HepG2 (cell line): ENCODE results near the gene KANSL1. TPM values are rescaled to one million over a fixed set of nuclear protein-coding genes. Genes with fewer than 3 reads are reported as not detected.

Experiments
- ATAC-seq: fragments of 200-7000 bp; cut with Tn5 transposase; 3 replicates; pipeline ENCODE4 v1.9.1; 2020; ENCODE audit warnings: mild to moderate bottlenecking, moderate library complexity
- BruUV-seq: library from RNA; stranded (reverse); fragments of 400-500 nt; replicated peaks from 2 replicates; lab custom pipeline; 2021; lab: Mats Ljungman, UMichigan
- CTCF ChIA-PET: fragments of 300-600 bp; formaldehyde crosslinking; extraction: SDS; loops from one replicate; lab custom pipeline; 2021; ENCODE audit warnings: low total read pairs, inconsistent platforms, low intra/inter-chr PET ratio; lab: Yijun Ruan, JAX
- POLR2A ChIA-PET: fragments of 350-600 bp; sonication (Branson Sonifier 250); formaldehyde crosslinking; loops from one replicate; lab custom pipeline; 2020; ENCODE audit warnings: antibody characterized with exemption, inconsistent platforms; lab: Yijun Ruan, JAX
- DNase-seq: peaks from one replicate; pipeline ENCODE4 v3.0.0-alpha.2; 2015; ENCODE audit warnings: low spot score
- FAIRE-seq: peaks from 3 replicates; lab custom pipeline; 2011; peaks lifted over from hg19 to GRCh38; lab: Jason Lieb, UNC
- H2AFZ ChIP-seq: one replicate; pipeline ENCODE4 v1.6.1; 2011; ENCODE audit warnings: low read length, inconsistent platforms
- H3K27ac ChIP-seq: fragments of 300-600 bp; 3 replicates; pipeline ENCODE4 v1.8.0; 2011; ENCODE audit warnings: mixed run types, mild to moderate bottlenecking, mixed read lengths, low read length, inconsistent platforms; ENCODE audit not compliant: insufficient read depth; ENCODE audit errors: extremely low read length
- H3K27me3 ChIP-seq, 2 experiments: fragments of 200-600 bp in 1 of 2; 2 replicates in 1 of 2; 3 replicates in 1 of 2; pipeline versions ENCODE4 v1.6.0 to v1.8.0; 2011; ENCODE audit warnings: low read length in 2 of 2, mild to moderate bottlenecking in 2 of 2, moderate library complexity in 2 of 2, inconsistent platforms in 1 of 2; ENCODE audit not compliant: insufficient read depth in 2 of 2, control insufficient read depth in 1 of 2
- H3K36me3 ChIP-seq, 2 experiments: fragments of 200-600 bp in 1 of 2; replicated peaks in 1 of 2; 2 replicates in 1 of 2; 3 replicates in 1 of 2; pipeline versions ENCODE4 v1.5.1 to v1.8.0; 2011; ENCODE audit warnings: low read length in 2 of 2, inconsistent platforms in 1 of 2; ENCODE audit not compliant: insufficient read depth in 2 of 2, control insufficient read depth in 1 of 2
- H3K4me1 ChIP-seq: 2 replicates; pipeline ENCODE4 v1.5.1; 2012; ENCODE audit warnings: low read length, inconsistent platforms; ENCODE audit not compliant: insufficient read depth
- H3K4me2 ChIP-seq: 2 replicates; pipeline ENCODE4 v1.6.0; 2011; ENCODE audit warnings: low read depth, low read length, inconsistent platforms
- H3K4me3 ChIP-seq, 3 experiments: fragments of 200-600 bp in 1 of 3; sonication (generic), shearing (Covaris generic) in 1 of 3; replicated peaks in 1 of 3; 2 replicates each; pipeline ENCODE4 v1.5.1; 2011 to 2016; ENCODE audit warnings: low read length in 3 of 3, inconsistent platforms in 2 of 3, low read depth in 2 of 3, mild to moderate bottlenecking in 2 of 3, control low read depth in 1 of 3, mixed read lengths in 1 of 3; ENCODE audit not compliant: insufficient read depth in 1 of 3
- H3K79me2 ChIP-seq: one replicate; pipeline ENCODE4 v1.6.1; 2011; ENCODE audit warnings: low read length, inconsistent platforms; ENCODE audit not compliant: insufficient read depth
- H3K9ac ChIP-seq: 2 replicates; pipeline ENCODE4 v1.6.0; 2011; ENCODE audit warnings: mild to moderate bottlenecking, low read depth, low read length, inconsistent platforms; ENCODE audit not compliant: insufficient read depth
- H3K9me3 ChIP-seq: 2 replicates; pipeline ENCODE4 v1.5.1; 2012; ENCODE audit warnings: mild to moderate bottlenecking, low read length
- H4K20me1 ChIP-seq: 2 replicates; pipeline ENCODE4 v1.6.0; 2011; ENCODE audit warnings: inconsistent platforms, mild to moderate bottlenecking, low read length, moderate library complexity; ENCODE audit not compliant: insufficient read depth
- CBX2 ChIP-seq, 2 experiments: fragments of 200-600 bp in 1 of 2; sonication (generic); formaldehyde crosslinking in 1 of 2; IDR thresholded peaks; 2 replicates each; pipeline versions ENCODE4 v1.7.0 to v1.8.1; 2018 to 2022; ENCODE audit warnings: low read depth in 2 of 2, low read length in 1 of 2, mild to moderate bottlenecking in 1 of 2, missing genetic modification reagents in 1 of 2
- CC2D1A ChIP-seq: sonication (generic); formaldehyde crosslinking; IDR thresholded peaks from 2 replicates; pipeline ENCODE4 v1.8.1; 2023; ENCODE audit warnings: mild to moderate bottlenecking, missing genetic modification reagents
- CHD2 ChIP-seq: IDR thresholded peaks from 2 replicates; pipeline ENCODE4 v1.6.1; 2011; ENCODE audit warnings: low read depth, low read length, improper control_type of control experiment
- FOXK2 ChIP-seq: fragments of 450-650 bp; IDR thresholded peaks from 2 replicates; pipeline ENCODE4 v1.6.1; 2016
- GMEB2 ChIP-seq: IDR thresholded peaks from 2 replicates; pipeline ENCODE4 v1.6.1; 2016; ENCODE audit warnings: missing biosample characterization, missing genetic modification reagents, low read depth
- HIVEP1 ChIP-seq: sonication (generic); formaldehyde crosslinking; IDR thresholded peaks from 2 replicates; pipeline ENCODE4 v1.4.0; 2020; ENCODE audit warnings: mild to moderate bottlenecking, missing genetic modification reagents
- MNT ChIP-seq: fragments of 450-650 bp; IDR thresholded peaks from 2 replicates; pipeline ENCODE4 v1.6.1; 2016
- MTF1 ChIP-seq: sonication (generic); formaldehyde crosslinking; IDR thresholded peaks from 2 replicates; pipeline ENCODE4 v1.5.0; 2020; ENCODE audit warnings: missing genetic modification reagents
- NAIF1 ChIP-seq: sonication (generic); formaldehyde crosslinking; IDR thresholded peaks from 2 replicates; pipeline ENCODE4 v1.5.0; 2020; ENCODE audit warnings: mild to moderate bottlenecking, missing genetic modification reagents, borderline replicate concordance
- NCOR1 ChIP-seq: fragments of 200-600 bp; sonication (generic); IDR thresholded peaks from 2 replicates; pipeline ENCODE4 v1.7.0; 2017; ENCODE audit warnings: antibody characterized with exemption, low read length, borderline replicate concordance
- NR3C1 ChIP-seq: sonication (generic); formaldehyde crosslinking; IDR thresholded peaks from 2 replicates; pipeline ENCODE4 v1.4.0; 2020; ENCODE audit warnings: missing genetic modification reagents
- POGZ ChIP-seq: sonication (generic); formaldehyde crosslinking; IDR thresholded peaks from 2 replicates; pipeline ENCODE4 v1.4.0; 2020; ENCODE audit warnings: mild to moderate bottlenecking, missing genetic modification reagents
- YY1 ChIP-seq: IDR thresholded peaks from 2 replicates; pipeline ENCODE4 v1.6.1; 2011; ENCODE audit warnings: low read length, low read depth, moderate library complexity, mild to moderate bottlenecking; ENCODE audit not compliant: insufficient read depth, insufficient replicate concordance
- ZC3H13 ChIP-seq: sonication (generic); formaldehyde crosslinking; IDR thresholded peaks from 2 replicates; pipeline ENCODE4 v1.8.1; 2023; ENCODE audit warnings: mild to moderate bottlenecking, missing genetic modification reagents, moderate library complexity
- ZEB1 ChIP-seq: IDR thresholded peaks from 2 replicates; pipeline ENCODE4 v1.6.1; 2012; ENCODE audit warnings: mild to moderate bottlenecking, low read depth, inconsistent platforms; ENCODE audit not compliant: insufficient replicate concordance
- ZFP36L2 ChIP-seq: sonication (generic); formaldehyde crosslinking; IDR thresholded peaks from 2 replicates; pipeline ENCODE4 v1.4.0; 2020; ENCODE audit warnings: missing genetic modification reagents
- ZNF547 ChIP-seq: sonication (generic); formaldehyde crosslinking; IDR thresholded peaks from 2 replicates; pipeline ENCODE4 v1.5.1; 2020; ENCODE audit warnings: mild to moderate bottlenecking, missing genetic modification reagents
- ZSCAN31 ChIP-seq: sonication (generic); formaldehyde crosslinking; IDR thresholded peaks from 2 replicates; pipeline ENCODE4 v1.5.0; 2020; ENCODE audit warnings: low read depth, mild to moderate bottlenecking, missing genetic modification reagents
- WGBS: methylation state at CpG from one replicate; pipeline ENCODE4 v1.1.6; 2017; ENCODE audit warnings: low lambda C conversion rate; 5-methylcytosine and 5-hydroxymethylcytosine counted together
- in situ Hi-C: cut with HindIII; loops from 2 replicates; pipeline ENCODE4 v1.10.0; 2017; ENCODE audit warnings: low pct_unique_long_range_greater_than_20kb; ENCODE audit not compliant: extremely low pct_ligation_motif_present
- intact Hi-C: fragments of 100-400 bp; cut with micrococcal nuclease; formaldehyde crosslinking; loops from one replicate; pipeline ENCODE4 v1.10.0; 2022; ENCODE audit not compliant: unreplicated experiment
- polyA plus RNA-seq, 8 experiments: library from polyadenylated mRNA; depleted of rRNA in 3 of 8; stranded (reverse) in 7 of 8; unstranded in 1 of 8; fragments of >200 nt; fragmentation: Illumina TruSeq in 4 of 8; extraction: Trizol in 4 of 8; gene quantifications; 2 replicates each; pipeline versions ENCODE4 v1.2.1 to v1.2.3, GENCODE V29; 2011 to 2016; ENCODE audit warnings: low read depth in 4 of 8, missing spikeins in 1 of 8, mixed read lengths in 1 of 8; ENCODE audit not compliant: insufficient read depth in 1 of 8
- total RNA-seq, 5 experiments: library from RNA; depleted of rRNA; stranded (reverse); fragments of >200 nt; fragmentation: Illumina TruSeq; extraction: Trizol; gene quantifications; 2 replicates each; pipeline ENCODE4 v1.2.3, GENCODE V29; 2016; ENCODE audit warnings: low read depth in 1 of 5
- TF ChIP-seq, protein P1 (sequence below): sonication (generic); formaldehyde crosslinking; IDR thresholded peaks from 2 replicates; pipeline ENCODE4 v1.8.0; 2022; ENCODE audit warnings: missing genetic modification reagents, mild to moderate bottlenecking, inconsistent platforms, borderline replicate concordance

The KANSL1 gene
- total and polyA plus RNA-seq, 2 of the 13 experiments (the other 11 are each of a cell fraction or from before 2014, with no cell fraction given), result 24.0 to 59.6 TPM

DNA sequence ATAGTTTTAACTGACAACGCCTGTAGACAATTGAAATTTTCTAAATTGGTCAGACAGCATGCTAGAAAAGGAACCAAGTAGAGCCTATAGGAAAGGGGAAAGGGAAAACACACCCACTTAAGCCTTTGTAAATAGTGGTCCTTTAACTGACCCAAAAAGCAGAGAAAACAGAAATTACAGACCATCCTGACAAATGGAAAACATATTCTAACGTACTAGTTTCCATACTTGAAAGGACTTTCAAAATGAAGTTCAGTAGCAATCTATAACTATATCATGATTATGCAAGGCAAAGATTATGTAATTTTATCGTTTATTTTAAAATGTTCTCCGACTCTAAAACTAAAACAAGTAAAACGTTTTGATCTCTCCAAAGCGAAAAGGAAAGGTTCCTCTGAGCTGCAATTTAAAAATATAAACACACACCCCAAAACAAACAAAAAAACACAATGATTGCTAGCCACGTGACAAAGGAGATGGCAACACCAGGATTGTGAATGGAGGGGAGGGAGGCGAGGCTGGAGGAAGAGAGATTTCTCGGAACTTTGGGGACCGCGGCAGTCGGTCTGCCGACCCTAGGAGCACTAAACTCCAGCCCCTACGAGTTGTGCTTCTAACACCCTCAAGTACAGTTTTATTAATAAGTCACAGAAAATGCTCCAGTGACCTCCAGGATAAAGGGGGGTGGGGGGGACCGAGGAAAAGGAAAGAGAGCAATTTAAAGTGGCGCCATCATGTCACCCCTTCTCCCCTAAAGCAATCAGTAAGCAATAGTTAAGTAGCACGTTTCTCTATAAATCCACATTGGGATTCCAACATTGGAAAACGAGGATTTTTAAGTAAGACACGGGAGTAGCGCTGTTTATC lies 1.7 kb downstream of the KANSL1 start:
- no peak overlapping the region for H2AFZ ChIP-seq
- TF ChIP-seq YY1, result peak; percentile 32
- no peak for TF ChIP-seq ZC3H13
- TF ChIP-seq NR3C1 (CRISPR knock-in tag), result no peak
- no peak for TF ChIP-seq ZEB1
- no peak for TF ChIP-seq HIVEP1
- peak; percentile 65; the same call in 1 of the 2 replicates for TF ChIP-seq FOXK2
- no peak for TF ChIP-seq CHD2
- no peak for TF ChIP-seq ZNF547 (CRISPR knock-in tag)
- no peak for TF ChIP-seq MTF1 (CRISPR knock-in tag)
- no peak for TF ChIP-seq POGZ
- TF ChIP-seq CBX2 (IDR thresholded peaks at IDR 0.05; ENCODE audit: low read depth, low read length), result no peak
- TF ChIP-seq CBX2 (CRISPR knock-in tag; IDR thresholded peaks at IDR 0.05; ENCODE audit: low read depth), result no peak
- peak; percentile 57; the same call in 1 of the 2 replicates for TF ChIP-seq CC2D1A (CRISPR knock-in tag)
- TF ChIP-seq GMEB2, result no peak
- no peak for TF ChIP-seq ZFP36L2 (CRISPR knock-in tag)
- no peak for TF ChIP-seq ZSCAN31 (CRISPR knock-in tag)
- TF ChIP-seq NAIF1, result 0 out of 2 replicates have a peak, but pooled peaks have one; percentile 44
- peak; percentile 76 for TF ChIP-seq MNT
- peak; percentile 20; the same call in 1 of the 2 replicates for TF ChIP-seq NCOR1
- TF ChIP-seq, protein P1, sequence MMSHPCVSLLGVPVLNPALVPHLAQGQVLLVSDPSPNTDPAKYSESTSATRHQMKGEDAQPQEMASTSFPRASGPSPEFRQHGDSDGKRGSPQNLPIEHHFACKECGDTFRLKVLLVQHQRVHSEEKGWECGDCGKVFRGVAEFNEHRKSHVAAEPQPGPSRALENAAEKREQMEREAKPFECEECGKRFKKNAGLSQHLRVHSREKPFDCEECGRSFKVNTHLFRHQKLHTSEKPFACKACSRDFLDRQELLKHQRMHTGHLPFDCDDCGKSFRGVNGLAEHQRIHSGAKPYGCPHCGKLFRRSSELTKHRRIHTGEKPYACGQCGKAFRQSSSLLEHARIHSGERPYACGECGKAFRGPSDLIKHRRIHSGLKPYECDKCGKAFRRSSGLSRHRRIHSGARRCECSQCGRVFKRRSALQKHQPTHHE (CRISPR knock-in tag), result peak; percentile 20; the same call in 1 of the 2 replicates

More for the DNA sequence above, 1.7 kb downstream of the KANSL1 start:
- CTCF ChIA-PET, result no interaction called here
- H3K27ac ChIP-seq, result peak overlapping the region; percentile 96
- peaks cover 86% of the 10 kb centered on the region for H3K79me2 ChIP-seq
- 2% methylated on average over 20 of the region's 20 CpGs for WGBS
- peak overlapping the region; percentile 92 for H3K9ac ChIP-seq
- POLR2A ChIA-PET, result interaction anchor here (0.7 to 2.0 kb wide), 2 partner anchors 11 to 80 kb away, joined by 3 to 6 read pairs; no protein-coding TSS in a partner anchor
- H3K27me3 ChIP-seq, result no peaks in the 10 kb centered on the region; a peak in 1 of 5 replicates
- H3K4me2 ChIP-seq, result peak overlapping the region; percentile 87
- ATAC-seq (no peak), FAIRE-seq (no peak), DNase-seq (peak; percentile 58)
- no peaks in the 10 kb centered on the region; a peak in 1 of 5 replicates for H3K36me3 ChIP-seq
- H3K9me3 ChIP-seq, result no peaks in the 10 kb centered on the region
- H3K4me1 ChIP-seq, result peaks cover 68% of the 10 kb centered on the region
- H3K4me3 ChIP-seq, result peak overlapping the region; percentile 89 to 100 (median 98)
- intact Hi-C loops, result loop anchor here (1.0 to 10.0 kb wide), 3 partner anchors 94 to 147 kb away; no protein-coding TSS in a partner anchor
- BruUV-seq, result TSS peak; percentile 69
- peaks cover 55% of the 10 kb centered on the region for H4K20me1 ChIP-seq
- in situ Hi-C loops, result no loop called here
